RWPE2 (cell line): Measurements from ENCODE around the gene AGFG1.

Source experiments
- ATAC-seq: fragments of 200-7000 bp; cut with Tn5 transposase; 3 replicates; pipeline ENCODE4 v1.9.1; 2021; ENCODE audit warnings: low read depth
- DNase-seq: peaks from one replicate; pipeline ENCODE4 v3.0.0-alpha.2; 2020; ENCODE audit warnings: low spot score
- H3K27ac ChIP-seq: fragments of 450-650 bp; 2 replicates; pipeline ENCODE4 v1.5.1; 2017; ENCODE audit warnings: mild to moderate bottlenecking; ENCODE audit not compliant: poor library complexity, severe bottlenecking
- H3K27me3 ChIP-seq: fragments of 250-450 bp; sonication (Bioruptor Pico); 2 replicates; pipeline ENCODE4 v1.5.1; 2021; ENCODE audit warnings: mild to moderate bottlenecking, moderate library complexity; ENCODE audit not compliant: insufficient read depth, poor library complexity, severe bottlenecking
- H3K36me3 ChIP-seq: fragments of 250-450 bp; sonication (Bioruptor Pico); 2 replicates; pipeline ENCODE4 v1.5.1; 2020; ENCODE audit warnings: low read depth, mild to moderate bottlenecking, moderate library complexity
- H3K4me1 ChIP-seq: fragments of 250-450 bp; sonication (Bioruptor Pico); 2 replicates; pipeline ENCODE4 v1.5.1; 2021; ENCODE audit warnings: mild to moderate bottlenecking, moderate library complexity; ENCODE audit not compliant: insufficient read depth, poor library complexity, severe bottlenecking
- H3K4me3 ChIP-seq: fragments of 250-450 bp; sonication (Bioruptor Pico); 2 replicates; pipeline ENCODE4 v1.5.1; 2021; ENCODE audit warnings: mild to moderate bottlenecking, moderate library complexity; ENCODE audit not compliant: severe bottlenecking
- H3K9me3 ChIP-seq: fragments of 250-450 bp; sonication (Bioruptor Pico); 2 replicates; pipeline ENCODE4 v1.5.1; 2021; ENCODE audit warnings: mild to moderate bottlenecking, moderate library complexity; ENCODE audit not compliant: severe bottlenecking
- TF ChIP-seq, protein P1 (sequence below): fragments of 450-650 bp; IDR thresholded peaks from one replicate; pipeline ENCODE4 v1.5.1; 2017; ENCODE audit warnings: mild to moderate bottlenecking, moderate library complexity; ENCODE audit not compliant: poor library complexity, severe bottlenecking

Gene AGFG1

DNA sequence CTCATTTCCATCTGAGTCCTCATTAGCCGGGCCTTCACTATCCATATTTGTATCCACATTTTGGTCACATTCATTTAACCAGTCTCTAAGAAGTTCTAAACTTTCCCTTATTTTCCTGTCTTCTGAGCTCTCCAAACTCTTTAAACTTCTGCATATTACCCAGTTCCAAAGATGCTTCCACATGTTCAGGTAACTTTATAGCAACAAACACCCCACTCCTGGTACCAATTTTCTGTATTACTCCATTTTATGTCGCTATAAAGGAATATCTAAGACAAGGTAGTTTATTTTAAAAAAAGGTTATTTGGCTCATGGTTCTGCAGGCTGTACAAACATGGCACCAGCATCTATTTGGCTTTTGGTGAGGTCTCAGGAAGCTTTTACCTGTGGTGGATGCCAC lies 38.8 kb upstream of the AGFG1 start:
- H3K4me3 ChIP-seq: no peak overlapping the region
- no peak overlapping the region for H3K27ac ChIP-seq
- peaks cover 5% of the 10 kb centered on the region for H3K9me3 ChIP-seq
- no peak for ATAC-seq
- no peaks in the 10 kb centered on the region for H3K4me1 ChIP-seq
- H3K36me3 ChIP-seq: no peaks in the 10 kb centered on the region
- no peaks in the 10 kb centered on the region for H3K27me3 ChIP-seq
- TF ChIP-seq, protein P1, sequence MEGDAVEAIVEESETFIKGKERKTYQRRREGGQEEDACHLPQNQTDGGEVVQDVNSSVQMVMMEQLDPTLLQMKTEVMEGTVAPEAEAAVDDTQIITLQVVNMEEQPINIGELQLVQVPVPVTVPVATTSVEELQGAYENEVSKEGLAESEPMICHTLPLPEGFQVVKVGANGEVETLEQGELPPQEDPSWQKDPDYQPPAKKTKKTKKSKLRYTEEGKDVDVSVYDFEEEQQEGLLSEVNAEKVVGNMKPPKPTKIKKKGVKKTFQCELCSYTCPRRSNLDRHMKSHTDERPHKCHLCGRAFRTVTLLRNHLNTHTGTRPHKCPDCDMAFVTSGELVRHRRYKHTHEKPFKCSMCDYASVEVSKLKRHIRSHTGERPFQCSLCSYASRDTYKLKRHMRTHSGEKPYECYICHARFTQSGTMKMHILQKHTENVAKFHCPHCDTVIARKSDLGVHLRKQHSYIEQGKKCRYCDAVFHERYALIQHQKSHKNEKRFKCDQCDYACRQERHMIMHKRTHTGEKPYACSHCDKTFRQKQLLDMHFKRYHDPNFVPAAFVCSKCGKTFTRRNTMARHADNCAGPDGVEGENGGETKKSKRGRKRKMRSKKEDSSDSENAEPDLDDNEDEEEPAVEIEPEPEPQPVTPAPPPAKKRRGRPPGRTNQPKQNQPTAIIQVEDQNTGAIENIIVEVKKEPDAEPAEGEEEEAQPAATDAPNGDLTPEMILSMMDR: no peak
- DNase-seq: no peak

DNA sequence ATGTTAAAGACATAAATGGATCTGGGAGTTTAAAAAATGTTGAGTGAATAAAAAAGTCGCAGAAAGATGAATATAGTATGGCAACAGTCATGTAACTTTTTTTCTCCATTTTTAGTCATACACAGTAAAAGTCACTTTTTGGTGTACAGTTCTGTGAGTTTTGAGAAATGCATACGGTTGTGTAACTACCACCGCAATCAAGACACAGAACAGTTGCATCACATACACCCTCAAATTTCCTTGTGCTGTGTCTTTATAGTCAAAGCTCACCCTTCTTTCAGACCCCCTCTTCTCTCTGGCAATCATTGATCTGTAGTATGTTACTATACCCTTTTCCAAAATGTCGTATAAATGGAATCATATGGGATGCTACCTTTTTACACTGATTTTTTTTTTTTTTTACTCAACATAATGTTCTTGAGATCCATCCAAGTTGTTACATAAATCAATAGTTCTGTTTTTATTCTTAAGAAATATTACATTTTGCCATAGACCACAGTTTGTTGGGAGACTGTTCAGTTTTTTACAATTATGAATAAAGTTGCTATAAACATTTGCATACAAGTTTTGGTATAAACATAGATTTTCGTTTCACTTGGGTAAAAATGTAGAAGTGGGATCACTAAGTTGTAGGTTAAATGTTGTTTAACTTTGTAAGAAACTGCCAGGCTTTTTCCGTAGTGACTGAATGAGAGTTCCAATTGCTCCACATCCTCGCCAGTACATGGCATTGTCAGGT lies 35.4 kb upstream of the AGFG1 start:
- no peaks in the 10 kb centered on the region for H3K27me3 ChIP-seq
- H3K4me1 ChIP-seq: no peaks in the 10 kb centered on the region
- H3K36me3 ChIP-seq: no peaks in the 10 kb centered on the region
- peaks cover 5% of the 10 kb centered on the region for H3K9me3 ChIP-seq
- no peak overlapping the region for H3K27ac ChIP-seq
- no peak overlapping the region for H3K4me3 ChIP-seq
- no peak for DNase-seq
- no peak for ATAC-seq
- TF ChIP-seq, protein P1: no peak

DNA sequence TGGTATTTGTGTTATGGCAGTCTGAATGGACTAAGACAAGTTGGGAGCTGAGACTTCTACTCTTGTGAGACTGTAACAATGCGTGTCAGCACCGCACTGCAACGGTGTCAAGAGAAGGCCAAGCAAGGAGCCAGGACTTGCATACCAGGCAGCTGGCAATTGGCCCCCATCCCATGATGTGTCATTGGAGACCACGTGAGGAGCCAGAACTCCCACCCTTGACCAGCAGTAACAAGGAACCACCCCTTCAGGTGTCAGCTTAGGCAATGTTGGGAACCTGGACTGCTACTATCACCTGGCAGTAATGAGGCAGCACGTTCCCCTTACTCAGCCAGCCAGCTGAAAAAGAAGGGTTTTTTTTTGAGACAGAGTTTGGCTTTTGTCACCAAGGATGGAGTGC lies 32.7 kb upstream of the AGFG1 start:
- Histone ChIP-seq H3K36me3 (no peaks in the 10 kb centered on the region), H3K27me3 (no peaks in the 10 kb centered on the region), H3K4me3 (no peak overlapping the region), H3K27ac (no peak overlapping the region), H3K9me3 (no peaks in the 10 kb centered on the region), H3K4me1 (no peaks in the 10 kb centered on the region)
- TF ChIP-seq, protein P1: no peak
- ATAC-seq (no peak), DNase-seq (no peak)

DNA sequence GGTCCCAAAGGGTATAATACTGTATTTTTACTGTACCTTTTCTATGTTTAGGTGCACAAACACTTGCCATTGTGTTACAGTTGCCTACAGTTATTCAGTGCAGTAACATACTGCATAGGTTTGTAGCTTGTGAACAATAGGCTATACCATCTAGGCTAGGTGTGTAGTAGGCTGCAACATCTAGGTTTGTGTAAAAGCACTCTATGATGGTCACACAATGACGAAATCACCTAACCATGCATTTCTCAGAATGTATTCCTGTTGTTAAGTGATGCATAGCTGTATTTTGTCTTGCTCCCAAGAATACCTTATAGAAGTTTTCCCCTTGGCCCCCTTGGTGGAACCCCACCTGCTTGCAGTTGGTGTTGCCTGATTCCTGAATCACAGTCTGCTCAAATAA lies 29.3 kb upstream of the AGFG1 start:
- no peak for ATAC-seq

More for the DNA sequence above, 29.3 kb upstream of the AGFG1 start:
- Histone ChIP-seq H3K9me3 (no peaks in the 10 kb centered on the region), H3K4me3 (no peak overlapping the region), H3K27ac (no peak overlapping the region), H3K27me3 (no peaks in the 10 kb centered on the region), H3K36me3 (no peaks in the 10 kb centered on the region), H3K4me1 (no peaks in the 10 kb centered on the region)
- no peak for DNase-seq
- TF ChIP-seq, protein P1: no peak
